Common myeloid progenitor, CD34-positive (primary cell): Measurements from ENCODE around the gene IFI6.
"Not testable (repeated sequence)": the region's sequence is repeated elsewhere in the genome, so short reads cannot be mapped to it uniquely, and the experiment has no call there.

ENCODE experiments used
- CTCF ChIA-PET: fragments of 350-600 bp; sonication (Branson Sonifier 250); formaldehyde crosslinking; loops from one replicate; lab custom pipeline; 2021; ENCODE audit warnings: antibody characterized with exemption; lab: Charles Lee
- POLR2A ChIA-PET: fragments of 350-600 bp; sonication (Branson Sonifier 250); formaldehyde crosslinking; loops from one replicate; lab custom pipeline; 2021; ENCODE audit warnings: antibody characterized with exemption; lab: Charles Lee
- DNase-seq, 3 donors: peaks; one replicate each; pipeline versions ENCODE4 v3.0.0 to v3.0.0-alpha.2; 2013
- H3K27ac ChIP-seq, 2 experiments: 1 replicate in 1 of 2; 2 replicates in 1 of 2; pipeline ENCODE4 v1.7.0; 2013; ENCODE audit warnings: inconsistent platforms in 2 of 2, low read length in 2 of 2, mild to moderate bottlenecking in 2 of 2, low read depth in 1 of 2, moderate library complexity in 1 of 2; ENCODE audit not compliant: severe bottlenecking in 2 of 2, insufficient read depth in 1 of 2, poor library complexity in 1 of 2
- H3K27me3 ChIP-seq, 5 experiments: replicated peaks in 2 of 5; 1 replicate in 3 of 5; 2 replicates in 2 of 5; pipeline versions ENCODE4 v1.6.1 to v1.7.0; 2013; ENCODE audit warnings: low read length in 4 of 5, mild to moderate bottlenecking in 2 of 5, moderate library complexity in 2 of 5, inconsistent platforms in 1 of 5; ENCODE audit not compliant: insufficient read depth in 5 of 5, control insufficient read depth in 4 of 5
- H3K36me3 ChIP-seq, 4 experiments: 1 replicate in 2 of 4; 2 replicates in 2 of 4; pipeline versions ENCODE4 v1.6.1 to v1.7.0; 2013; ENCODE audit warnings: low read length in 3 of 4, control low read depth in 1 of 4, mild to moderate bottlenecking in 1 of 4; ENCODE audit not compliant: control insufficient read depth in 4 of 4, insufficient read depth in 4 of 4
- H3K4me1 ChIP-seq, 4 experiments: 1 replicate in 3 of 4; 2 replicates in 1 of 4; pipeline versions ENCODE4 v1.6.1 to v1.7.1; 2013; ENCODE audit warnings: low read length in 3 of 4, mild to moderate bottlenecking in 3 of 4, control low read depth in 1 of 4, inconsistent platforms in 1 of 4, moderate library complexity in 1 of 4; ENCODE audit not compliant: control insufficient read depth in 4 of 4, insufficient read depth in 4 of 4; ENCODE audit errors: control extremely low read depth in 1 of 4
- H3K4me3 ChIP-seq, 7 experiments: 1 replicate in 4 of 7; 2 replicates in 3 of 7; pipeline versions ENCODE4 v1.5.1 to v1.7.0; 2013; ENCODE audit warnings: mild to moderate bottlenecking in 7 of 7, low read length in 6 of 7, moderate library complexity in 6 of 7, inconsistent platforms in 2 of 7, low read depth in 2 of 7, control low read depth in 1 of 7; ENCODE audit not compliant: insufficient read depth in 4 of 7, control insufficient read depth in 1 of 7; ENCODE audit errors: extremely low read depth in 1 of 7
- H3K9me3 ChIP-seq, 5 experiments: 1 replicate in 4 of 5; 2 replicates in 1 of 5; pipeline versions ENCODE4 v1.6.1 to v1.7.1; 2013; ENCODE audit warnings: low read length in 4 of 5, mild to moderate bottlenecking in 2 of 5, inconsistent platforms in 1 of 5, low read depth in 1 of 5, moderate library complexity in 1 of 5; ENCODE audit not compliant: control insufficient read depth in 4 of 5, insufficient read depth in 2 of 5; ENCODE audit errors: control extremely low read depth in 1 of 5
- WGBS: methylation state at CpG from one replicate; pipeline ENCODE4 v1.1.5; 2013; ENCODE audit not compliant: insufficient coverage; 5-methylcytosine and 5-hydroxymethylcytosine counted together

The IFI6 gene

GRCh38 chr1:27710574-27710973, 38.6 kb upstream of the IFI6 start:
- no peak overlapping the region for H3K27ac ChIP-seq
- ChIA-PET POLR2A (no interaction called here), CTCF (no interaction called here)
- no peaks in the 10 kb centered on the region for H3K27me3 ChIP-seq
- no peaks in the 10 kb centered on the region for H3K36me3 ChIP-seq
- no peak overlapping the region for H3K4me3 ChIP-seq
- no CpG with 5 or more reads among the region's 2 CpGs for WGBS
- DNase-seq, result no peak
- peaks cover 0 to 13% (median 8%) of the 10 kb centered on the region in 4 experiments for H3K4me1 ChIP-seq
- peaks cover 0 to 3% (median 0%) of the 10 kb centered on the region in 5 experiments for H3K9me3 ChIP-seq

- Histone ChIP-seq H3K27me3 (no peaks in the 10 kb centered on the region), H3K4me1 (no peaks in the 10 kb centered on the region), H3K4me3 (no peak overlapping the region), H3K36me3 (no peaks in the 10 kb centered on the region), H3K27ac (no peak overlapping the region), H3K9me3 (peaks cover 0 to 11% (median 4%) of the 10 kb centered on the region in 5 experiments)
- no CpG with 5 or more reads among the region's 2 CpGs for WGBS
- no peak for DNase-seq
- ChIA-PET CTCF (no interaction called here), POLR2A (interaction anchor here (0.6 kb wide), 1 partner anchor 20 kb away, joined by 3 read pairs; no protein-coding TSS in a partner anchor)
Observed at GRCh38 chr1:27705545-27705944, 33.6 kb upstream of the IFI6 start.

GRCh38 chr1:27704958-27705357, 33.0 kb upstream of the IFI6 start:
- Histone ChIP-seq H3K4me3 (no peak overlapping the region), H3K4me1 (no peaks in the 10 kb centered on the region), H3K27ac (no peak overlapping the region), H3K9me3 (peaks cover 0 to 11% (median 4%) of the 10 kb centered on the region in 5 experiments), H3K27me3 (no peaks in the 10 kb centered on the region), H3K36me3 (no peaks in the 10 kb centered on the region)
- 96% methylated on average over 4 of the region's 4 CpGs for WGBS
- ChIA-PET CTCF (interaction anchor here (1.1 kb wide), 1 partner anchor 12 kb away, joined by 3 read pairs; no protein-coding TSS in a partner anchor), POLR2A (no interaction called here)
- DNase-seq, result no peak

GRCh38 chr1:27696835-27697234, 24.8 kb upstream of the IFI6 start:
- H3K27ac ChIP-seq, H3K4me3 ChIP-seq, DNase-seq, POLR2A ChIA-PET, H3K4me1 ChIP-seq, H3K36me3 ChIP-seq, H3K9me3 ChIP-seq, H3K27me3 ChIP-seq: not testable (repeated sequence)
- CTCF ChIA-PET, result interaction anchor here (1.0 kb wide), 1 partner anchor 18 kb away, joined by 3 read pairs; no protein-coding TSS in a partner anchor
- WGBS, result no CpG with 5 or more reads among the region's 9 CpGs

- ChIA-PET POLR2A (no interaction called here), CTCF (interaction anchor here (1.7 kb wide), 1 partner anchor 21 kb away, joined by 3 read pairs; no protein-coding TSS in a partner anchor)
- peaks cover 0 to 4% (median 0%) of the 10 kb centered on the region in 5 experiments for H3K9me3 ChIP-seq
Observed at GRCh38 chr1:27690183-27690582, 18.2 kb upstream of the IFI6 start.

GRCh38 chr1:27689423-27690173, 17.6 kb upstream of the IFI6 start:
- no peaks in the 10 kb centered on the region for H3K4me1 ChIP-seq
- H3K9me3 ChIP-seq, result peaks cover 0 to 4% (median 0%) of the 10 kb centered on the region in 5 experiments
- POLR2A ChIA-PET, result no interaction called here
- H3K27ac ChIP-seq, result no peak overlapping the region
- WGBS, result 95% methylated on average over 2 of the region's 4 CpGs
- CTCF ChIA-PET, result interaction anchor here (1.7 kb wide), 1 partner anchor 20 kb away, joined by 3 read pairs; no protein-coding TSS in a partner anchor
- DNase-seq, result no peak
- H3K27me3 ChIP-seq, result no peaks in the 10 kb centered on the region
- no peak overlapping the region for H3K4me3 ChIP-seq
- H3K36me3 ChIP-seq, result no peaks in the 10 kb centered on the region

More at GRCh38 chr1:27690183-27690582, 18.2 kb upstream of the IFI6 start:
- H3K36me3 ChIP-seq, result no peaks in the 10 kb centered on the region
- no peaks in the 10 kb centered on the region for H3K27me3 ChIP-seq
- H3K4me3 ChIP-seq, result no peak overlapping the region
- DNase-seq, result no peak
- WGBS, result no CpG with 5 or more reads among the region's 2 CpGs
- H3K4me1 ChIP-seq, result no peaks in the 10 kb centered on the region
- H3K27ac ChIP-seq, result no peak overlapping the region

GRCh38 chr1:27687906-27688305, 15.9 kb upstream of the IFI6 start:
- DNase-seq, result no peak
- ChIA-PET CTCF (interaction anchor here (1.2 to 1.3 kb wide), 2 partner anchors 19 kb away, joined by 4 read pairs; no protein-coding TSS in a partner anchor), POLR2A (no interaction called here)
- peaks cover 0 to 4% (median 0%) of the 10 kb centered on the region in 5 experiments for H3K9me3 ChIP-seq
- no peaks in the 10 kb centered on the region for H3K27me3 ChIP-seq
- no peak overlapping the region for H3K27ac ChIP-seq
- H3K4me1 ChIP-seq, result no peaks in the 10 kb centered on the region
- WGBS, result 96% methylated on average over 4 of the region's 5 CpGs
- no peak overlapping the region for H3K4me3 ChIP-seq
- no peaks in the 10 kb centered on the region for H3K36me3 ChIP-seq
